ENCODE measurements around the gene ATAD1. TPM values are rescaled to one million over a fixed set of nuclear protein-coding genes. Genes with fewer than 3 reads are reported as not detected.

ATAD1 gene
- total and polyA plus RNA-seq, 2 of the 8 experiments (the other 6 are each of a cell fraction or from before 2014, with no cell fraction given): 8.9 to 35.3 TPM

DNA sequence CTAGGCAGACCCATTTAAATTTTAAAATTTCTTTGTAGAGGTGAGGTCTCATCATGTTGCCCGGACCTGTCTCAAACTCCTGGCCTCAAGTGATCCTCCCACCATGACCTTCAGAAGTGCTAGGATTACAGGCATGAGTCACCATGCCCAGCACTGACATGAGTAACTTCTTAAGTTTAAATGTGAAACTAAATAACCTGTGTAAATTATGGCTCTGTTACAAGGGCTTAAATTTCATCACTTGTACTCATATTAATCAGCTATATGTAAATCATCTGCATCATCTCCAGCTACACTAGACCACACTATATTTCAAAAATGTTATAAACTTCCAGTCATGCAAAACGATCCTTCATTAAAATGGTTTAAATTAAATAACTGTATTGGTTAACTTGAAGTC, 56.1 kb downstream of the ATAD1 start:
- no peak overlapping the region for H3K23ac ChIP-seq (ENCODE audit: insufficient read length)
- FAIRE-seq (no peak), DNase-seq (ENCODE audit: low read depth in 1 of 2, low spot score in 2 of 2) (no peak)
- H2AFZ ChIP-seq (ENCODE audit: low read length): no peak overlapping the region
- no peak overlapping the region for H2BK120ac ChIP-seq (replicated peaks; ENCODE audit: low read depth, low read length)
- H3K18ac ChIP-seq (ENCODE audit: extremely low read depth, low read length): no peak overlapping the region
- H3K4me3 ChIP-seq (ENCODE audit: extremely low read depth in 1 of 4, insufficient read depth in 2 of 4, low read depth in 3 of 4, low read length in 4 of 4): no peak overlapping the region
- H2BK12ac ChIP-seq (ENCODE audit: low read depth, low read length): no peak overlapping the region
- no peak overlapping the region for H3K56ac ChIP-seq (replicated peaks; ENCODE audit: insufficient read length, low read depth, low read length)
- H2BK20ac ChIP-seq (ENCODE audit: low read length): no peak overlapping the region
- H3K23me2 ChIP-seq (ENCODE audit: low read depth, low read length): no peaks in the 10 kb centered on the region
- no peak overlapping the region for H4K8ac ChIP-seq (ENCODE audit: extremely low read depth, insufficient read depth, low read length)
- H2BK5ac ChIP-seq (ENCODE audit: low read depth, low read length): no peak overlapping the region
- H4K5ac ChIP-seq (ENCODE audit: insufficient read length, low read depth, low read length): no peak overlapping the region
- no peaks in the 10 kb centered on the region for H3K79me2 ChIP-seq (ENCODE audit: control insufficient read depth in 1 of 2, insufficient read depth in 2 of 2, low read length in 2 of 2)
- TF ChIP-seq CBX5 (IDR thresholded peaks at IDR 0.05; ENCODE audit: low read depth, low read length): no peak
- TF ChIP-seq EZH2 (IDR thresholded peaks at IDR 0.05; ENCODE audit: low read depth, low read length, severe bottlenecking): no peak
- TF ChIP-seq MAX (IDR thresholded peaks at IDR 0.05): no peak
- TF ChIP-seq SIN3A (conservative IDR thresholded peaks at IDR 0.05 in 1 of 2, IDR thresholded peaks at IDR 0.05 in 1 of 2; ENCODE audit: low read depth in 1 of 2, low read length in 2 of 2): no peak
- TF ChIP-seq CTCF (IDR thresholded peaks at IDR 0.05; ENCODE audit: control extremely low read depth in 1 of 3, insufficient read depth in 1 of 3, low read depth in 1 of 3, low read length in 3 of 3): no peak
- no peak for TF ChIP-seq SIX5 (IDR thresholded peaks at IDR 0.05; ENCODE audit: low read depth, low read length)
- TF ChIP-seq BCL11A (IDR thresholded peaks at IDR 0.05; ENCODE audit: low read depth in 2 of 2, low read length in 2 of 2): no peak
- H3K79me1 ChIP-seq (ENCODE audit: low read depth, low read length): no peaks in the 10 kb centered on the region
- no peak overlapping the region for H2AK5ac ChIP-seq (ENCODE audit: low read depth, low read length)
- H2BK15ac ChIP-seq (ENCODE audit: low read length): no peak overlapping the region
- no peaks in the 10 kb centered on the region for H3K4me1 ChIP-seq (replicated peaks in 1 of 4; ENCODE audit: control insufficient read depth in 3 of 4, insufficient read depth in 4 of 4, low read length in 3 of 4)
- 95% methylated on average over 2 of the region's 2 CpGs; no CpG with 5 or more reads in 1 of the 2 experiments for WGBS, 2 experiments (ENCODE audit: extremely low coverage in 1 of 2, insufficient coverage in 1 of 2, insufficient read length in 1 of 2, insufficient replicate concordance in 2 of 2, low coverage in 1 of 2, low lambda C conversion rate in 2 of 2, missing lambda C conversion rate in 1 of 2)
- H3K9ac ChIP-seq (replicated peaks in 1 of 4; ENCODE audit: extremely low read depth in 1 of 4, low read depth in 3 of 4, low read length in 3 of 4): no peak overlapping the region
- no peaks in the 10 kb centered on the region for H3K27me3 ChIP-seq (replicated peaks in 1 of 4; ENCODE audit: control insufficient read depth in 3 of 4, extremely low read depth in 1 of 4, insufficient read depth in 3 of 4, low read length in 3 of 4)
- no peaks in the 10 kb centered on the region for H4K20me1 ChIP-seq (replicated peaks in 1 of 2; ENCODE audit: control insufficient read depth in 1 of 2, insufficient read depth in 2 of 2, low read length in 2 of 2)
- H3K9me3 ChIP-seq (ENCODE audit: insufficient read depth in 2 of 2, low read depth in 1 of 2, low read length in 1 of 2): no peaks in the 10 kb centered on the region
- peaks cover 0 to 7% (median 2%) of the 10 kb centered on the region in 4 experiments; a peak in 3 of 8 replicates for H3K36me3 ChIP-seq (ENCODE audit: control insufficient read depth in 2 of 4, insufficient read depth in 4 of 4, low read length in 3 of 4)
- ChIA-PET CTCF (ENCODE audit: partially characterized antibody) (interaction anchor here (0.9 to 5.0 kb wide), 3 partner anchors 11 to 228 kb away, joined by 3 to 27 read pairs (median 3); no protein-coding TSS in a partner anchor), POLR2A (ENCODE audit: partially characterized antibody) (no interaction called here)
- no peak overlapping the region for H4K91ac ChIP-seq (replicated peaks; ENCODE audit: insufficient read length, low read length)
- no peak overlapping the region for H3K4ac ChIP-seq (replicated peaks; ENCODE audit: insufficient read length, low read depth, low read length)
- no peak overlapping the region for H3K27ac ChIP-seq (ENCODE audit: low read depth, low read length)
- no peak overlapping the region for H3K4me2 ChIP-seq (ENCODE audit: insufficient read depth in 1 of 2, low read depth in 2 of 2, low read length in 2 of 2)
- H3K14ac ChIP-seq (ENCODE audit: insufficient read length): no peak overlapping the region

Data from H1 (cell line).